ENCODE measurements around the gene C2CD3.

DNA sequence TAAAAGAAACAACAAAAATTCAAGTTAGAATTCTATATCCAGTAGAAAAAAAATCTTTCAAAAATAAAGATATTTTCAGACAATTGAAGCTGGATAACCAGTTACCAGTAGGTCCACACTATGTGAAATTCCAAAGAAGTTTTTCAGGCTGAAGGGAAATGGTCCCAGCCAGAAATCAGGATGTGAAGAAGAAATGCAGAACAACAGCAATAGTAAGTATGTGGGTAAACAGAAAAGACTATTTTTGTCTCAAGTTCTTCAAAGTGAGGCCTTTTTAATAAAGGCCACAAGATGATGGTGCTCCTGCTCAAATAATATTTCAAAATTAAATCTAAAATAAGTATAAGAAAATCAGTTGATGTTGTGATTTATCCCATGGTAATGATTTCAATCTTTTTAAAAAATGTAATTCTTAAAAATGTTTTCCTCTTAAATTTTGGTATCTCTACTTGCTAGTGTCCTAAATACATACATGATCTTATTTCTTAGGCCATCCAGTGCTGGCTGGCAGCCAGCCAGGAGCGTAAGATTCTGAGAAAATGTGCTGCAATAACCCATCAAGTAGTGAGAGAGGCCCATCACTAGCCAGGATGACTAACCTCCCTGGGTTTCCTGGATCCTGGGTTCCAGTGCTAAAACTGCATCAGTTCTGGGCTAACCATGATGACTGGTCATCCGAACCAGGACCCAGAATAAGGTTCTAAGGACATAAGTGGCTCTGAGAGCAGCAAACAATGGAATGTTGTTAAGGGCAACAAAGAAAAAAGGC lies 146.4 kb downstream of the C2CD3 start:
- TF ChIP-seq, protein P1, sequence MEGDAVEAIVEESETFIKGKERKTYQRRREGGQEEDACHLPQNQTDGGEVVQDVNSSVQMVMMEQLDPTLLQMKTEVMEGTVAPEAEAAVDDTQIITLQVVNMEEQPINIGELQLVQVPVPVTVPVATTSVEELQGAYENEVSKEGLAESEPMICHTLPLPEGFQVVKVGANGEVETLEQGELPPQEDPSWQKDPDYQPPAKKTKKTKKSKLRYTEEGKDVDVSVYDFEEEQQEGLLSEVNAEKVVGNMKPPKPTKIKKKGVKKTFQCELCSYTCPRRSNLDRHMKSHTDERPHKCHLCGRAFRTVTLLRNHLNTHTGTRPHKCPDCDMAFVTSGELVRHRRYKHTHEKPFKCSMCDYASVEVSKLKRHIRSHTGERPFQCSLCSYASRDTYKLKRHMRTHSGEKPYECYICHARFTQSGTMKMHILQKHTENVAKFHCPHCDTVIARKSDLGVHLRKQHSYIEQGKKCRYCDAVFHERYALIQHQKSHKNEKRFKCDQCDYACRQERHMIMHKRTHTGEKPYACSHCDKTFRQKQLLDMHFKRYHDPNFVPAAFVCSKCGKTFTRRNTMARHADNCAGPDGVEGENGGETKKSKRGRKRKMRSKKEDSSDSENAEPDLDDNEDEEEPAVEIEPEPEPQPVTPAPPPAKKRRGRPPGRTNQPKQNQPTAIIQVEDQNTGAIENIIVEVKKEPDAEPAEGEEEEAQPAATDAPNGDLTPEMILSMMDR (IDR thresholded peaks at IDR 0.05 in 8 of 11, conservative IDR thresholded peaks at IDR 0.05 in 3 of 11): no peak
- TF ChIP-seq POLR2A (IDR thresholded peaks at IDR 0.05): no peak
